Bronchial epithelial cell (primary cell): ENCODE results near the gene NACA. TPM values are rescaled to one million over a fixed set of nuclear protein-coding genes. Genes with fewer than 3 reads are reported as not detected.

Source experiments
- DNase-seq: peaks from one replicate; pipeline ENCODE4 v3.0.0-alpha.2; 2010; ENCODE audit warnings: low read depth
- FAIRE-seq: peaks from 2 replicates; lab custom pipeline; 2011; peaks lifted over from hg19 to GRCh38; lab: Jason Lieb, UNC
- H3K27me3 ChIP-seq: 2 replicates; pipeline ENCODE4 v1.5.1; 2011; ENCODE audit warnings: low read length; ENCODE audit not compliant: control insufficient read depth, insufficient read depth
- H3K36me3 ChIP-seq: 2 replicates; pipeline ENCODE4 v1.5.1; 2011; ENCODE audit warnings: low read length; ENCODE audit not compliant: control insufficient read depth, insufficient read depth
- H3K4me3 ChIP-seq: 2 replicates; pipeline ENCODE4 v1.5.1; 2011; ENCODE audit warnings: mild to moderate bottlenecking, low read depth, low read length, control low read depth
- CTCF ChIP-seq: IDR thresholded peaks from 2 replicates; pipeline ENCODE4 v1.5.1; 2011; ENCODE audit warnings: mild to moderate bottlenecking, moderate library complexity, low read length, control low read depth, inconsistent platforms; ENCODE audit not compliant: insufficient read depth, severe bottlenecking
- total RNA-seq: library from RNA; depleted of rRNA; stranded (reverse); fragments of >200 nt; gene quantifications from 2 replicates; pipeline ENCODE4 v1.2.1, GENCODE V29; 2014

The NACA gene
- total RNA-seq, 1 donor from 2014 or later, result 1,412 TPM

- no peaks in the 10 kb centered on the region for H3K36me3 ChIP-seq
- TF ChIP-seq CTCF, result no peak
- no peak for DNase-seq
- no peaks in the 10 kb centered on the region for H3K27me3 ChIP-seq
- no peak for FAIRE-seq
- peak overlapping the region; percentile 69 for H3K4me3 ChIP-seq
Measured at GRCh38 chr12:56688846-56689109, 36.3 kb downstream of the NACA start.

GRCh38 chr12:56688129-56688845 is 36.8 kb downstream of the NACA start, which contains the start of gene PTGES3:
Gene PTGES3 (minus strand): TSS chr12:56688284. CDS start chr12:56687999, 285 bp downstream.
- Histone ChIP-seq H3K36me3 (no peaks in the 10 kb centered on the region), H3K4me3 (peak within 1 kb of the TSS; percentile 69), H3K27me3 (no peaks in the 10 kb centered on the region)
- DNase-seq, result peak; percentile 95
- TF ChIP-seq CTCF, result no peak
- FAIRE-seq, result no peak

GRCh38 chr12:56687223-56688128 is 37.6 kb downstream of the NACA start:
- no peak for FAIRE-seq

GRCh38 chr12:56684745-56685359 is 40.2 kb downstream of the NACA start:
- DNase-seq (no peak), FAIRE-seq (no peak)
- H3K4me3 ChIP-seq, result peak overlapping the region; percentile 3
- H3K27me3 ChIP-seq, result no peaks in the 10 kb centered on the region
- no peak for TF ChIP-seq CTCF
- H3K36me3 ChIP-seq, result peaks cover 4% of the 10 kb centered on the region

More at GRCh38 chr12:56687223-56688128, 37.6 kb downstream of the NACA start:
- Histone ChIP-seq H3K27me3 (no peaks in the 10 kb centered on the region), H3K36me3 (no peaks in the 10 kb centered on the region), H3K4me3 (peak overlapping the region; percentile 69)
- no peak for TF ChIP-seq CTCF
- DNase-seq, result peak; percentile 40

GRCh38 chr12:56682323-56682722 is 42.8 kb downstream of the NACA start:
- no peak for TF ChIP-seq CTCF
- Histone ChIP-seq H3K36me3 (peaks cover 4% of the 10 kb centered on the region), H3K4me3 (no peak overlapping the region), H3K27me3 (no peaks in the 10 kb centered on the region)
- DNase-seq (no peak), FAIRE-seq (no peak)
